SK-N-DZ (cell line): ENCODE results near the gene SPOCK2.

Experiments used
- DNase-seq: peaks from one replicate; pipeline ENCODE4 v3.0.0-alpha.2; 2015; ENCODE audit warnings: low spot score

Gene SPOCK2

DNA sequence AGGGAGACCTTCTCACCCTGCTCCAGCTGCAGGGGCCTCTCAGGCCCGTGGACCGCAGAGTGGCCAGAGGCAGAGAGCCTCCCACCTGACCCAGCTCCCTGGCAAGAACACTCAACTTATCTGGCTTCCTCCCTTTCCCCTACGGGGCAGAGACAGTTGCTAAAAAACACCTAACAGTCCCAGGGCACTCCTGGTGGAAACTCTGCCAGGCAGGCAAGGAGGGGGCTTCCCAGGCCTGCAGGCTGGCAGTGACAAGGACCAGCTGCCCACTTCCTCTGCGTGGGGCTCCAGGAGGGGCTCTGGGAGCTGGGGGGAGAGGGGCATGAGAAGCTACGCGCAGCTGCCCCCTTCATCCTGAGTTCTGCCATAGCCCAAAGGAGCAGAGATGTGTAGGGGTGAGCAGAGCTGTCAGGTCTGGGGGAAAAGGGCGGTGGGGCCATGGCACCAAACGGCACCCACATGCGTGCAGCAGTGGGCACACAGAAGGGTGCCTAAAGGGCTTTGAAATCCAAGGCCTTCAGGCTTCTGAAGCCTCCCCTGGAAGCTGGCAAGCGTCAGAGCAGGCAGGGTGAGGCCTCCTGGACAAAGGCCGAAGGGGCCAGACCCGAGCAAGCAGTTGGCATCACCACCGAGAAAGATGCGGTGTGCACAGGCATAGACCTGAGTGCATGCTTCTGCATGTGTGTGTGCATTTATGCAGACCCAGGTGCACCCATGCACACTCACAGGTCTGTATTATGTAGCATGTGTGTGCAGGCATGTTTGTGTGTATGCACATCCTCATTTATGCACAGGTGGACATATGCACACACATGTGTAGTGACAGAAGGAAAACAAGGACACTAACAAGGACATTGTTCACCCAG is 14.4 kb downstream of the SPOCK2 start:
- DNase-seq, result no peak

DNA sequence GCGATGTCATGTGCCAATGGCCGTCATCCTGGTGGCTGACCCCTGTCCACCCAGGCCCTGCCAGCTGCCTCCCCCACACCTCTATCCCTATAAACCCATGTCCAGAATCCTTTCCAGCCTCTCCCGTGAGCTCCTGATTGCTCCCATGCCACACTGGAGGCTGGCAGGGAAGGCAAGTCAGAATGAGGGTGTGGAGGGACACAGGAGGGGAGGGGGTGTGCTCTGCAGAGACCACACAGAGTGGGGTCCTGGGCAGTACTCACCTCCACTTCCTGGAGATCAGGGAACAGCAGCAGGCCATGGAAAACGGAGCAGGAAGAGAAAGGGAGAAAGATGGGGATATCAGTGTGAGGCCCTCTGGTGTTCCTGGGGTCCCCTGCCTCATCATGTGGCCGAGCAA is 15.7 kb downstream of the SPOCK2 start:
- no peak for DNase-seq

DNA sequence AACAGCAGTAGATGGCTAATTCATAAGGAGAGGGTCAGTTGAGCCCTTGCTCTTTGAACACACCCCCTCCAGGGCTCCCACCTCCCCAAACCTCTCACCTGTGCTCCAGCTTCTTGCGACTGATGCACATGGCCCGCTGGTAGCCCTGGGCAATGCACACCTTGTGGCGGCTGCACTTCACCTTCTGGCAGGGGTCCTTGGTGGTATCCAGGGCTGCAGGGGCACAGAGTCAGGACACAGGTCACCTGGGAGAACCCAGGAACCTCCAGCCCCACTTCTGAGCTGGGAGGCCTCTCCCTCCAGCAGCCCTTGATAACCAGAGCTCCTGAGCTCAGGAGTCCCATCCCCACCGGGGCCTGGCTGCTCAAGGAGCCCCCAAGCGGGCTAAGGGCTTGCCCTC is 16.3 kb downstream of the SPOCK2 start:
- DNase-seq, result no peak

DNA sequence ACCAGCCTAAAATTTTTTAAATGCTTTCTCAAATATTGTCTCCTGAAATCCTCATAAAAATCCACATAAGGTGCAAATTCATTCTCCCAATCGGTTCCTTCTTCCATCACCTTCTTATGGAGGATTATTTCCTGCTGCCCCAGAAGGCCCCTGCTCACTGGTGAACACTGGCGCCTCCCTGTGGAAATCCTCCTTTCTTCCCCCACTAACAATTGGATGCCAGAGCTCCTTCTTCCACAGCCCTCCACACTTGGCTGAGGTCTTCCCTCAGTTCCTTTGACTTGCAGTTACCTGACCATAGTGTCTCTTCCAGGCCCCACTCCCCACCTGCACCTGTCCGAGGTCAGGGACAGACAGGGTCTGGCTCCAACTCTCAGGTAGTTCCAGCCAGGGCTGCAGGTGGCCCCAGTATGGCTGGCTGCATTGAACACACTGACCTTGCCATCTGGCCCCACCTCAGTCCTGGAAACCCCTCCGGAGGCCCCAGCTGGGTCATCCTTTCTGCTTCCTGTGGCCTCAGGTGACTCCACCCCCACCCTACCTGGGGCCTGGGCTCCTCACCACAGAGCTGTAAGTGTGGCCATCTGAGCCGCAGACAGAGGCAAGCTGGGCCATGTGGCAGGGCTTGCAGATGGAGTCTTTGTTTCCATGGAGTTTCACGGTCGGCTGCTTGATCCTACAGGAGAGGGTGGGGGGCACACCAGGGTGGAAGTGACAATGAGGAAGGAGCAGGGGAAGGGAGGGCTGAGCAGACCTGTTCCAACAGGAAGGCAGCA is 18.4 kb downstream of the SPOCK2 start:
- DNase-seq, result no peak

DNA sequence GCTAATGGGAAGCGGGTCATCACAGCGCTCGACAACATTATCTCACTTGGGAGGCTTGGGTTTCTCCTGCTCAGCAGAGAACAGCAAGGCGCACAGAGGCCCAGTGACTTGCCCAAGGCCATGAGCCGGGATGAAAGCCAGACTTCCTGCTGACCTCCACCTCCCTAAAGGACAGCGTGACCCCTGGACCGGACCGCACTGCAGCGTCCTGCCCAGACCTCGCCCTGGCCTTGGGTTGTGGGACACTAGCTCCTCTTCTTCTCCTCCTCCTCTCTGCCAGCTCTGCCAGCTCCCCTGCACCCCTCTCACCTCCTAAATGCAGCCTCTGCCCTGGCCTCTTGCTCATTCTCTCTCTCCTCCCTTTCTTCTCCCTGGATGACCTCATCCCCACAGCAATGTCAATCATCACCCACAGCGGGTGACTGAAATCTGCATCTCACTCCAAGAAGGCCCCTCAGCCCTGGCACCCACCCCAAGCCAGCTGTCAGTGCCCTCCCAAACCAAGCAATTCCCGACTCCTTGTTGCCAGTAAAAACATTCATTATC is 19.4 kb downstream of the SPOCK2 start:
- no peak for DNase-seq

DNA sequence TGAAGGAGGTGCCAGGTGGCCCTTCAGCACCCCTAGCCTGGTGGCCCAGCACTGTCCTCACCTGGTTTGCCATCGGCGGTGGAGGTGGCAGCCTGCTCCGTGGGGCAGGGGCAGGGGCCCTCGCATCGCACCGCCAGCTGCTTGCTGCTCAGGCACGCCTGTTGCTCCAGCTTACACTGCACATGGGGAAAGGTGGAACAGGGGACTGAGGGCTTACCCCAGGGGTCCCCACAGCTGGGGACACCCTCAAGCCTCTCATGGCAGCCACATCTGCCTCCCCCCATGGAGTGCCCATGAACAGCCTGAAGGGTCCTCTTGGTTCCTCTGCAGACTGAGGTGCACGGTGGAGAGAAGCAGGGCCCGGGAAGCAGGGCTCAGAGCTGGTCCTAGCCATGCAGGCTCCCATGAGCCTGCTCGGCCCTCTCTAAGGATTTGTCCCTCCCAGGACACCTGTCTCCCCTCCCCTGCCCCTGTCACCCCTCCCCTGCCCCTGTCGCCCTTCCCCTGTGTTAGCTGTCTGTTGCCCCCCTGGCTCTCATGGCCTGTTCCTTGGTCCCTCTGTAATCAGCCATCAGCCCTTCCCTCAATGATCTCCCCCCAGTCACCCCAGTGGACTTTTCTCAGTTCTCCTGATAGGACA is 20.1 kb downstream of the SPOCK2 start:
- no peak for DNase-seq

DNA sequence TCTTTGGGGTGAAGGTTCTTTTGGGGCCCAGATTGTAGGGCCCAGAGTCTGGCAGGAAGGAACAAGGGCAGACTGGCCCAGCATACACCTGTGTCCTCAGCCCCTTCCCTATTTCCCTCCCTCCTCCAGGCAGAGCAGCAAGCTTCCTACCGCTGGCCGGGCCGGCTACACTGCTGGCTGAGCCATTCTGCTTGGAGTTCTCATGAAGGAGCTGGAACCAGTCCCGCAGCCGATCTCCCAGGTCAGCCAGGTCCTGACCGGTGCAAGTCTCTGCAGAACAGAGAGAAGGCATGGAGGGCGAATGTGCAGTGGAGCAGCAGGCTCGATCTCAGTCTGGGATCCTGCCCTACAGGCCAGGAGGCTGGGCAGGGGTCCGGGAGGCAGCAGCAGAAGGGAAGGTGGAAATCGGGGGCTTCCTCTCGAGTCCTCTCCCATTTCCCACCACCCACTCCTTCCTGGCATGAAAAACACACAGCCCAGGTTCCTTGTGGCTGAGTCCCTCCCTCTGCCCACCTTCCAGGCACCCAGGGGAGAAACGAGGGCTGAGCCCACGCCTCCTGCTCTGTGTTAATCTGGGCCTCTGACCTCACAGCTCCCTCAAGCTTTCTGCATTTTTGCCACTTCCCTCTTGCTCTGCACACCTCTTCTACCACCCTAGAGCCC is 20.8 kb downstream of the SPOCK2 start:
- DNase-seq, result no peak

DNA sequence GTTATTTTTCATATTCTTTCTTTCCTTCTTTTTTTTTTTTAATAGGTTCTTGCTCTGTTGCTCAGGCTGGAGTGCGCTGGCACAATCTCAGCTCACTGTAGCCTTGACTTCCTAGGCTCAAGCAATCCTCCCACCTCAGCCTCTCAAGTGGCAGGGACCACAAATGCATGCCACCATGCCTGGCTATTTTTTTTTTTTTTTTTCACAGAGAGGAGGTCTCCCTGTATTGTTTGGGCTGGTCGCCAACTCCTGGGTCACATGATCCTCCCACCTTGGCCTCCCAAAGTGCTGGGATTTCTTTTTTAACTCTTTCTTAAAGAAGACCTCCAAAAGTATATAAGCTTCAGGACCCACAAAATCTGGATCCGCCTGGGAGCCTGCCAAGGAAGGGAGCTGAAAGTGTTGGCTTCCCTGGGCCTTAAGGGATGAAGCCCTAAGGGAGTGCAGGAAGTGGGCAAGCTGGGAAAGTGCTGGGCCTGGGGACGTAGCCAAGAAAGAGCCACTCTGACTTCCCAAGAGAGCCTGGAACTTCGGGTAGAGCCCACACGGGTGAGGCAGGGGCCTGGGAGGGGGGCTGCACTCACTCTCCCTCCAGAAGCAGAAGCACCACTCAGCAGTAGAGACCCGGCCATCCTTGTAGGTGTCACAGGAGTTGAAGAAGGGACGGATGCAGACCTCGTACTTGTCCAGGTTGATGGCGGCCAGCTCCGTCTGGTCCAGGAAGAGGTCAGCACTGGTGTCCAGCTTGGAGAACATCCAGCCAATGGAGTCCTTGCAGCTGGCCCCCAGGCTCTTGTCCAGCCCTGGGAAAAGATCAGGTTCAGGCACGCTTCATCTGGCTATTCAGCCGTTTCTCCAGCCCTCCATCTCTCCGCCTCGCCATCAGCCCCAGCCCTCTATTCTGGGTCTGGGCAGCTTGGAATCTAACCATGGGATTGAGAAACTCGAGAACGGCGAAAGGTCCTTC is 21.8 kb downstream of the SPOCK2 start:
- no peak for DNase-seq

DNA sequence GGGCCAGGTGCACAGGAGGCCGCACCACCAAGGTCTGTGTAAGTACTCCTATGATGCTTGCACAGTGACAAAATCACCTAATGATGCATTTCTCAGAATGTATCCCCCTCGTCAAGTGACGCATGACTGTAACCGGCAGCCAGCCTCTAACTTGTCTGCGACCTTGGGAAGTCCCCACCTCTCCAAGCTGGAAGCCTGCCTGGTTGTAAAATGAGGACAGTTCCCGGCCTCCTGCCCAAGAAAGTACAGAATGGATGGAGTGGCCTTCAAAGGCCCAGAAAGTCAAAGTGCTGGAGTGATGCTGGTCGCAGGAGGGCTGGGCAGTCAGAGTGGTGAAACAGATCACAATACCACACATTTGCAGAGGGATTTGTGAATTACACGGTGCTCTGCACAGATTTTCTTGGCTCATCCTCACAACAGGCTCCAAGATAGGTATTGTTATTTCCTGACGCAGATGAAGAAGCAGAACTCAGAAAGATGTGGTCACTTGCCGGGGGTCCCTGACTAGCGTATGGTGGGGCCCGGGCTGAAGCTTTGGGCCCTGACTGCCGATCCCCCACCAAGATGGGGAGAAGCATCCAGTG is 22.8 kb downstream of the SPOCK2 start:
- no peak for DNase-seq

DNA sequence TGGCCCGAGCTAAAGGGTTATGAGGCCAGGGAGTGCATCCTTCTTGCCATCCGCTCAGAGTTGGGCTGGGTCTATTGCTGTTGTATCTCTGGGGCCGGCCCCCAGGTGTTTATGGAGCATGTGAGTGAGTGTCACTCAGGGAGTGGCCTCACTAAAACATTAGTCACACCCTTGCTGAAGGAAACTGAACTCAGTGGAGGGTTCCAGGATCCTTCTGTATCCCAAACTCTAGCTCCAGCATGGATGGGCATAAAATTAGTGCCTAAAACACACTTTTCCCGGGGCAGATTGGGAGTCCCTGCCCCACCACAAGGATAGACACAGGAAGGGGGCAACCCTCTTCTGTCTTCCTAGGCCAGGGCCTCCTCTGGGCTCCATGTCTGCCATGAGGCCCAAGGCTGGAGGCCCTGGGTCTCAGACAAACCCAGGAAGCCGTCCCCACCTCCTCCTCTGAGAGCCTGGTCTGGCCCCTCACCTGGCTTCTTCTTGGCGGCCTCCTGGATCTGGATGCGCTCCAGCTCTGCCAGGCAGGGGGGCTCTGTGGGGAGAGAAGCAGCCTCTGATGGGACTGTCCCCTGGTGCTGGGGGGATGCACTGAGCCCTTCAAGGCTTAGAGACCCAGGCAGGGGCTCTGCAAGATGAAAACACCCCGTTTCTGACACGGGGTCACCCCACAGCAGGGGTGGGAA is 24.5 kb downstream of the SPOCK2 start:
- DNase-seq, result no peak

DNA sequence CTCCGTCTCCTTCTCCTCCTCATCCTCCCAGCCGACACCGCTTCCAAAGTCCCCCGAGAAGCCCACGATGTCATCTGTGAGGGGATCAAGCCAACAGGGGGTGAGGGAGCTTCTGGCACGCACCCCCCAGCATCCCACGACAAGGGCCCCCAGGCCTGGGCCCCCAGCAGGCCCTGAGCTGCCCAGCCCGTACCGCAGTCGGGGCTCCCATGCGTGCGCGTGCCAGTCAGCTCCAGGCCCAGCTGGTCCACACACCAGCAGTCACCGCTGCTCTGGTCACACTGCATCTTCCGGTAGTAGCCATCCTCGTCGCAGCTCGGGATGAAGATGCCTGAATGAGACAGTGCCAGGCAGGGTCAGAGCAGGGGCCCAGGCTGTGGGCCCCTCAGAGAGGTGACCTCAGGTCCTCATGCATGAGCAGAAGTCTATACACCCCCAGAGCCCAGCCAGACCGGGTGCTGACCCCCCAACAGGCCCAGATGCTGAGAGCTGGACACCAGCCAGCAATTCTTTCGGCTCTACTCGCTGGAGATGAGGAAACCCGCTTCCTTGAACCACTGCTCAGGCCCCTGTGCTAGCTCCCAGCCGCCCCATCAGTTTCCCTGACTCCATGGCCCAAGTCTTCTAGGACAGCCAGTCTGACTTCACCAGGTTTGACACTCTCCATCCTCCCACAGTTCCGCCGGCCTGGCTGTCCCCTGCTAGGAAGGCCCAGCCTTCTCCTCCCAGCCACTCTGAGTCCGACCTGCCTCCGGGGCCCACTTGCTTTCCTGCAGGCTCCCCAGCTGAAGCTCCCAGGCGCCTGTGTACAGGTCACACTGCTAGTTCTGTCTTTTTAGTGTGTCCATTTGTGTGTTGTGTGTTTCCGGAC is 25.3 kb downstream of the SPOCK2 start:
- DNase-seq, result no peak

DNA sequence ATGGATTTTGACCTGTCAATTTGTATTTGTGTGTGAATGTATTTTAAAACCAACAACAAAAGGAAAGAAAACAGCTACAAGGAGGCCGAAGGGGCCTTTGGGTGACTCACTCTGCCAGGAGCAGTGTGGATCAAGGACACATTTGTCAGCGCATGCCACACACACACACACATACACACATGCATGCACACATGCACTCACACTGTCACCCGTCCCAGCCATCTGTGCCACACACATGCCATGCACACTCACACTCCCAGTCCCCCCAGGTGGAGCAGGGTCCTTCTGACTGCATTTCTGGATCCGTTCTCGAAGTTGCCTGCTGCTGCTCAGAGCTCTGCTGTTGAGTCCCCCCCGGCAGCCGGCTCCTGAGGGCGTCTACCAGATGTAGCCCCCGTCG is 26.0 kb downstream of the SPOCK2 start:
- DNase-seq, result no peak

DNA sequence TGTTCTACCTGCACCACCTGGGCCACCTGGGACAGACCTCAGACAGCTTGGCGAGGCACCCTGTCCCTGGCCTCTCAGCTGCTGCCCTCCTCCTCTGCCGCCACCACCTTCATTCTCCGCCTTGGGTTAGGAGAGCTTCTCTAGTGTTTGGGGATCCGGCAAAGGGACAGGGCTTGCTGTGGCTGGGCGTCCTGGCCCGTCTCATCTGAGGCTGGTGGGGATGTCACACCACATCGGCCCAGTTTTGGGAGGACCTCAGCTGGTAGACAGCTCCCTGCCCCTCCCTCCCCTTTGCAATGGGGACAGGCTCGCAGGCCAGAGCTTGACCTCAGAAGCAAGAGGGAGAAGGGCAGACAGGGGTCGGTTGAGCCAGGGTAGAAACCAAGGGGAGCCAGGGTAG is 26.4 kb downstream of the SPOCK2 start:
- DNase-seq, result no peak

DNA sequence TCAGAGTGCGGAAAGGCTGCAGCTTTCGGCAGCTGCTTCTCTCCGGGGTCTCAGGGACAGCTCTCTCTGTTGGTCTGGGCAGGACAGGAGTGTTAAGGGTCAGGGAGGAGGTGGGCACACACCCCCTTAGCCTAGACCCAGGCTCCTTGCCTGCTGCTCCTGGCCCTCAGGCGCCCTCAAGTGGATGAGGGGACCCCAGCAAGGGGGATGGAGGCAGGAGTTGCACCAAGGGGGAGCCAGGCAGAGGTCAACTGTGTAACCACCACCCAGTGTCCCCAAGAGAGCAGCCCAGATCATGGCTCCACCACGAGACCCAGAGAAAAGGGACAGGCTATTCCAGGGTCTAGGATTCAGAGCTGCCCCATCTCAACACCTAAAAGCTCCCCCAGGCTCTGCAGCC is 26.9 kb downstream of the SPOCK2 start:
- DNase-seq, result peak; percentile 28

DNA sequence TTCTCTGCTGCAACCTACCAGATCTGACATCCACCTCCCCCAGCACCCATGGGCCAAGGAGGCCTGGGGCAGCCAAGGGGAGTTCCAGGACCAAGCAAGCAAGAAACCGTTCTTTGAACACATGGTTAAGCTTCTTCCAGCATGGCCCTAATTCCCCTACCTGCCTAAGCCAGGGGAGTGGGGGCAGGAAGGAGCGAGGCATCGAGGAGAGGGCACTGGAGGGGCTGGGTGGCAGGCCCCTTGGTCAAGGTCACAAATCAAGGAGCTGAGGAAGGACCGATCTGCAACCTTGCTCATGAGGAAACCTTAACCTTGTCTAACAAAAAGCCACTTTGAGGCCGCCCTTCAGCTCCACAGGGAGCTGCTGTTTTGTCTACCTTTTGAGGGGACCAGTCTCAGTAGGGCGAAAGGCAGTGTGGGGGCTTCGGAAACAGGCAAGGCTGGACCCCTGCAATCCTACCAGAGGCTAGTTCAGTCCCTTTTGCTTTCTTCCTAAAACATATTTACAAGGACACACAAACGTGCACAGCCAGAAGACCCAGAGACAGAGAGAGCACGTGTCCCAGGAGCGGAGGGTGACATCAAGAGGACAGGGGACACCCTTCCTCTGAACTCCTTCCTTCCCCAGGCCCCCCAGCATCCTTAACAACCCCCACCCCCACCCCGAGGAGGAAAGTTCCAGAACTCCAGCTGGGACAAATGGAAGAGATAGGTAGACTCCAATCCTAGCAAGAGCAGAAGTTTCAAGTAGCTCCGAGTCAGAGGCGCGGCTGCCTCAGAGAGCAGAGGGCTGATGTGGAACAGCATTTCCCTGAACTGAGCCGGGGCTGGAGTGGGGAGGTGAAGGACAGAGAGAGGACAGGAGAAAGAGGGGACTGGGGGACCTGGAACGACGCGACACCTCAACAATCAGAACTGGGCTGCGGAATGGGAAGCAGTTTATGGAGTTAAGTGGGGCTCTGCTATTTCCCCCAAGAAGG is 28.2 kb downstream of the SPOCK2 start:
- no peak for DNase-seq

DNA sequence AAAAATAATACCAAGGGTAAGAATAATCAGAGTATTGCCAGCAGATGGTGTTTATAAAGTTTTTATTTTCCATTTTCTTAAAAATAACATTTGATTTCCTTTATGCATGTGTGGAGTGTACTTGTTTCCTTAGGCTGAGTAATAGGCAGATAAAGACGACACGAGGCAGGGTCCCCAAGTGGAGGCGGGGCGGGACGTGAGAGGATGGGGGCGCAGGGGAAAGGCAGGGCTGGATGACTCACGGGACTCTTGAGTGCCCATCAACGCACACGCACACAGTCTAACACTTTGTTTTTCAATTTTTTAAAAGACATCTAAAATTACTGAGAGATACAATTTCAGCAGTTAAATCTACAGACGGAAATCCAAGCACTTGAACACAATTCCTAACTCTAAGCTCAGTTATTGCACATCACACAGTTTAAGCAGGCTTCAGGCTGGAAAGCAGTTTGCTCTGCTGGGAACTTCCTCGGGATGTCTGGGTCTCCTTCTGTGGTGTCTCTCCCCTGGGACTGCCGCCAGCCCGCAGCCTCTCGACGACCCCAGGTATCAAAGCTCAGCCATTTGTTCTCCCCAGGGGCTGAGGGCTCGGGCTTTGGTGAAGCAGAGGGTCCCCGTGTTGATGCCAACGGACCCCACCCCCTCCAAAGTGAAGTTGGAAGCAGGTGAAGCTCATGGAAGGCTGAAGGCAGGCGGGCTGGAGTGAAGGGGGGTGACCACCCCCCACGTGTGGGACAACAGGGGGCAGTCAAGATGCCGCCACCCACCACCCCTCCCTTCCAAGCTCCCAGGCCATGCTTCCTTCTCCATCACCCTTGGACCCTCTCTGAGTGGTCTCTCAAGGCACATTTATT is 29.1 kb downstream of the SPOCK2 start:
- DNase-seq, result no peak
